ENCODE measurements around the gene FGF1.

The FGF1 gene

DNA sequence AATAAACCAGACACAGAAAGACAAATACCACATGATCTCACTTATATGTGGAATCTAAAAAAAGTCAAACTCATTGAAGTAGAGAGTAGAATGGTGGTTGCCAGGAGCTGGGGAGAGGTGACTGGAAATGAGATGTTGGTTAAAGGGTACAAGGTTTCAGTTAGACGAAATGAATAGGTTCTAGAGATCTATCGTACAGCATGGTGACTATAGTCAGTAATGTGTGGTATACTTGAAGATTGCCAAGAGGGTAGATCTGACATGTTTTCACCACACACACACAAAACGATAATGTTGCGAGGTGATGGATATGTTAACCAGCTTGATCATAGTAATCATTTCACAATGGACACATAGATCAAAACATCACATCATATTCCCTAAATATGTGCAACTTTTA lies 46.4 kb downstream of the FGF1 start:
- H3K27ac Mint-ChIP-seq = no peak overlapping the region
- intact Hi-C loops (cut with micrococcal nuclease) = no loop called here
- H3K9me3 Mint-ChIP-seq = no peaks in the 10 kb centered on the region
- no peak overlapping the region for H3K4me3 Mint-ChIP-seq
- H3K27me3 Mint-ChIP-seq = peaks cover 17% of the 10 kb centered on the region
- no peaks in the 10 kb centered on the region for H3K36me3 Mint-ChIP-seq (ENCODE audit: low read depth)
- no peaks in the 10 kb centered on the region for H3K4me1 Mint-ChIP-seq (ENCODE audit: low read depth)

DNA sequence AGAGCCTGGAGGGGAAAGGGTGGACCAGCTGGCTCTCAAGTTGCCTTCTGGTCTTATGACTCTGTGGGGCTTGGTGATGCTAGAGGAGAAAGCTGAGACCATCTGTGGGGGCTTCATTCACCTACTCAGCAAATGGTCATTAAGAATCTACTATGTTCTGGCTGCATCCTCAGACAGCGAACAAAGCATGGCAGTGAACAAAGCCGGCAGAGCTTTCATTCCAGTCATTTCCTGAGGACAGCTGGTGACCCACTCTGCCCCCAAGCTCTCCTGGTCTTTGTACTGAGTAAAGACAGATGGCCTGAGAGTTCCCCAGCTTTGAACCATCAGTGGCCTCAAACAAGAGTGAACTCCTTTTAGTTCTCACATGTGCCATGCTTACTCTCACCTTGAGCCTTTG lies 48.0 kb downstream of the FGF1 start:
- no peaks in the 10 kb centered on the region for H3K9me3 Mint-ChIP-seq
- H3K4me3 Mint-ChIP-seq = no peak overlapping the region
- H3K4me1 Mint-ChIP-seq (ENCODE audit: low read depth) = no peaks in the 10 kb centered on the region
- intact Hi-C loops (cut with micrococcal nuclease) = no loop called here
- no peaks in the 10 kb centered on the region for H3K36me3 Mint-ChIP-seq (ENCODE audit: low read depth)
- H3K27ac Mint-ChIP-seq = no peak overlapping the region
- peaks cover 17% of the 10 kb centered on the region for H3K27me3 Mint-ChIP-seq

DNA sequence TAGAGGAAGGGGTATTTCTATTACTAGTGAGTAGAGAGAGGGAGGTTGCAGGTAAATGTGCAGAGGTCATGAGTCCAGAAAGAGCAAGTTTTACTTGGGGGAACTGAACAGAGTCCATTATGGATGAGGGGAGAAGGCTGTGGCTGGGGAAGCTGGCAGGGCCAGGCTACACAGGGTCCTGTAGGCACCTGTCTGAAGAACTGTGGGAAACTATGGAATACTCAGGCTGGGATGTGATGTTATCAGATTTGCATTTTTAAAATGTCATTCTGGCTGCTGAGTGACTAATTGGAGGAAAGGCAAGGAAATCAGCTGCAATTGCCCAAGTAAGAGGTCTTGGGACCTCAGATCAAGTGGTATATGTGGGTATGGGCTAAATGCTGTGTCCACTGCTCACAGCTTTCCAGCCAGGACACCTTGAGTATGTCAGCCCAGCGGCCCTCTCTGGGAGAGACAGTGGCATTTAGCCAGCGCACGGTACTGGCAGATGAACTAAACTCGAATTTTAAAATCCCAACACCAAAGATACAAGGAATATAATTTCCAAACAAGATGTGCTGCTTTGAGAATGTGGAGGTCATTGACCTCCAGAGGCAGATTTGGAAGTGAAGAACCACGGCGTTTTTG lies 49.1 kb downstream of the FGF1 start:
- intact Hi-C loops (cut with micrococcal nuclease) = no loop called here
- Mint-ChIP-seq H3K4me3 (no peak overlapping the region), H3K36me3 (ENCODE audit: low read depth) (no peaks in the 10 kb centered on the region), H3K27ac (no peak overlapping the region), H3K9me3 (no peaks in the 10 kb centered on the region), H3K4me1 (ENCODE audit: low read depth) (no peaks in the 10 kb centered on the region), H3K27me3 (peaks cover 12% of the 10 kb centered on the region)

DNA sequence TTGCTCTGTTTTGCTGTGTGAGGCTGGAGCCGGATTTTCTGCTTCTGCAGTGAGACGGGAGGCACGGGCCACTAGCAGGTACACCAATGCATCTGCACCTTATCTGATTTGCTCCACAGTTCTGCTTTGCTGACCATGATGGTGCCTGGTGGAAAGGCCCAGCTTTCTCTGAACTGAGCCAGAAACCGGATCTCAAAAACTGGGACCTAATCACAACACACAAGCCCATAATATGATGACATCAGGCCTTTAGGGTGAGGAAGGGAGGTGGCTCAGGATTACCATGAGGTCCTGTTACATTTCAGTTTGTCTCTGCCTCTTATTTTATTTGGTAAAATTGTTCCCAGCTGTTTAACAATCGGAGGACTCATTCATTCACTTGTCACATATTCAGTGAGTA lies 49.8 kb downstream of the FGF1 start:
- H3K4me3 Mint-ChIP-seq = no peak overlapping the region
- peaks cover 12% of the 10 kb centered on the region for H3K27me3 Mint-ChIP-seq
- H3K9me3 Mint-ChIP-seq = no peaks in the 10 kb centered on the region
- H3K27ac Mint-ChIP-seq = no peak overlapping the region
- no peaks in the 10 kb centered on the region for H3K36me3 Mint-ChIP-seq (ENCODE audit: low read depth)
- H3K4me1 Mint-ChIP-seq (ENCODE audit: low read depth) = no peaks in the 10 kb centered on the region
- intact Hi-C loops (cut with micrococcal nuclease) = no loop called here

DNA sequence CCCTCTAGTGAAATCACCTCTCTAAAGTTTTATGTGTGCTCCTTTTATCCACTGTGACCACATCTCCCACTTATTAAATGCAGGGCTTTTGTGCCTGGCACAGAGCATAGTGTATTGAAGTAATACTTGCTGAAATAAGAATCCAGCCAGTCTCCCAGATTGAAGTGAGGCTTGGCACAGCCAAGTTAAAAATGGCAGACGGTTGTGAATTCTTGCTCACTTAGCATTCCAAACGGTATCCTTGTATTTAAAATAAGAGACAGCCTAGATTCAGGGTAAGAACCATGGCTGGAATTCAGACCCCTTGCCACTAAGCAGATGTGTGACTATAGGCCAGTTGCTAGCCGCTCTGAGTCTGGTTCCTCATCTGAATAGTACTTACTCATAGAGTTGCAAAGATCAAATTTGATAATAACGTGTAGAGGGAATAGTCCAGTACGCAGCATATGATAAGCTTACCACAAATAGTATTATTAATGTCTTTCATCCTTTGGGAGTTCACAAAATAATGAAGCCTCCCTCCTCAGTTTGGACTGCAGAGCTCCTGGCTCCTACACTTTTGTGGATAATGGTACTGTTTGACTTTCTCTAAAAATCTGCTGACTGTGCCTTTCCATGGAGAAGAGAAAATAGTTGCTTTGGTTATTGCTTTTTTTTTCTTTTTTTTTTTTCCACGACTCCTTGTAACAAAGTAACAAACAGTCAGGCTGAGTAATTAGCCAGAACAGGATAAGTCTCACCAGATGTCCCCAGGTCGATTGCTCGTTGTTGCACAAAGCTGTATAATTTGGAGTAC lies 51.5 kb downstream of the FGF1 start:
- Mint-ChIP-seq H3K36me3 (ENCODE audit: low read depth) (no peaks in the 10 kb centered on the region), H3K9me3 (no peaks in the 10 kb centered on the region), H3K27me3 (peaks cover 10% of the 10 kb centered on the region), H3K27ac (no peak overlapping the region), H3K4me1 (ENCODE audit: low read depth) (no peaks in the 10 kb centered on the region), H3K4me3 (no peak overlapping the region)
- intact Hi-C loops (cut with micrococcal nuclease) = no loop called here

DNA sequence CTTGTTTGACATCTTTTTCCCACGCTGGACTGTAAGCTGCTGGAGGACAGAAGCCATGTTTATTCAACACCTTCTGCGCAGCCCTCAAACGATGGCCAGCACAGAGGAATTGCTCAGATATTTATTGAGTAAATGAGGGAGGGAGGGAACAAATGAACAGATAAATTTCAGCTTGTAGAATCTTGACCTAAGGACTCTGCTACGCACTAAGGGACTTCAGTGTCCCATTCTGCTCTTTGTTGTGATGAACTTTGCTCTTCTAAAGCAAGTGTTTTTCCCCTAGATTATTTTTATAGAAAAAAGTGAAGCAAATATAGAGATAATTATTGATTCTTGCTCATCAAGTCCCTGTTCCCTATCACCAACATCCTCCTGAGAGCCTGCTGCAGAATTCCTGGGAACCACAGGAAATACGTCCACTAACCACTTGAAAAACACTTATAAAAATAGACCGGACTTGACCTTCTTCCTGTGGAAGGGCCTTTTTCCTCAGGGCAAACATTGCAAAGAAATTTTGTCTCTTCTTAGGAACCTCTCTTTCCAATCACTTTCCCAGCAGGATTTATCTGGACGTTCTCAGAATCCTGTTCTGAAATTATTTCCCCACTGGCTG lies 54.9 kb downstream of the FGF1 start:
- H3K4me3 Mint-ChIP-seq = no peak overlapping the region
- no peak overlapping the region for H3K27ac Mint-ChIP-seq
- H3K9me3 Mint-ChIP-seq = no peaks in the 10 kb centered on the region
- no peaks in the 10 kb centered on the region for H3K36me3 Mint-ChIP-seq (ENCODE audit: low read depth)
- H3K4me1 Mint-ChIP-seq (ENCODE audit: low read depth) = peaks cover 5% of the 10 kb centered on the region
- intact Hi-C loops (cut with micrococcal nuclease) = no loop called here
- H3K27me3 Mint-ChIP-seq = peaks cover 2% of the 10 kb centered on the region

DNA sequence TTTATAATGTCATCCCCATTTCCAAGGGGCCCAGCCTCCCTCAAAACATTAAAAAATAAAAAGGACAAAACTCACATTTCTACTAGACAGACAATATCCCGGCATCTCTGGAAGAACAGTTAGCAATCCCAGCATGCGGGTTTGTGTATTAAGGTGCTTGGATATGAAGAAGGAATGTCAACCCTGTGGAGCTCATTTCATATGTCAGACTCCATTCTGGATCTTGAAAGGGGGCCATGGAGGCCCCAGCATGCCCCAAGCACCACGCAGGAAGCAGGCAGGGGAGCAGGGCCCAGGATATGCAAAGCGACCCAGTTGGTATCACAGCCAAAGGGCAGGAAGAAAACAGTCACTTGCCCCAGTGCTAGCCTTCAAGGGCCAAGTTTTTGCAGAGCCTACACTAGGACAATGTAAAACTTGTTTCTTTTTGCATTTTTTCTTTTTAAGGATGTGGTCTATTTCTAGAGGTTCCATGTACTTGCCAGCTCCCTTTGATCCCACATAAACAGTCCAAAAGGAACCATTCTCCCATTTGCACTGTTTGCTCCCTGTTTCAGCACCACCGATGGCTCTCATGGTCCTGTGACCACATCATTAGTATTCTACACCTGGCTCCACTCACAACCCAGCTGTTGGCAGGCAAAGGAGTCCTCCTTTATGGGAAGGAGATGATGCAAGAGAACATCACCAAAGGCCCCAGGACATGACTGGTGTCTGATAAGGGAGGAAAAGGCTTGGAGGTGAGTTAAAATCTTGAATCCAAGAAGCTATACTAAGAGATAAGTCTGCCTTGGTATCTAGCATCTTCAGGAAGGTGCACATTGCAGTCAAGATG lies 58.3 kb downstream of the FGF1 start:
- H3K4me1 Mint-ChIP-seq (ENCODE audit: low read depth) = peaks cover 7% of the 10 kb centered on the region
- no peaks in the 10 kb centered on the region for H3K9me3 Mint-ChIP-seq
- intact Hi-C loops (cut with micrococcal nuclease) = no loop called here
- H3K4me3 Mint-ChIP-seq = no peak overlapping the region
- H3K27me3 Mint-ChIP-seq = peaks cover 9% of the 10 kb centered on the region
- H3K36me3 Mint-ChIP-seq (ENCODE audit: low read depth) = no peaks in the 10 kb centered on the region
- H3K27ac Mint-ChIP-seq = no peak overlapping the region

DNA sequence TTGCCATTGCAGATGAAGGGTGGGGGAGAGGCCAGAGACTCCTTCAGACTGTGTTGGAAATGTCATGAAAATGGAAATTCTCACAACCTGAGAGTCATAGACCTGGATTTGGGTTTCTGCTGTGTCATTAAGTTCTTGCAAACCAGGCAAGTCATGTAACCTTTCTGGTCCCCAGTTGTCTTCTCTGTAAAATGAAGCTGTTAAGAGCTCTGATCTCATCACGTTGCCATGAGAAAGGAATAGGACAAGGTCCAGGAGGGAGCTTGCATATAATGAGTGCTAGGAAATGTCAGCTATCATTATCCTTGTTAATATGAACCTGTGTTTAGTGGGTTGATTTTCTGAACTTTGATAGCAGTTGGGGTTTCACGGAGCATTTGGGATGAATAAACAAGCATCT lies 59.1 kb downstream of the FGF1 start:
- Mint-ChIP-seq H3K4me3 (no peak overlapping the region), H3K36me3 (ENCODE audit: low read depth) (no peaks in the 10 kb centered on the region), H3K9me3 (no peaks in the 10 kb centered on the region), H3K27me3 (peaks cover 9% of the 10 kb centered on the region), H3K27ac (no peak overlapping the region), H3K4me1 (ENCODE audit: low read depth) (peaks cover 9% of the 10 kb centered on the region)
- intact Hi-C loops (cut with micrococcal nuclease) = no loop called here

DNA sequence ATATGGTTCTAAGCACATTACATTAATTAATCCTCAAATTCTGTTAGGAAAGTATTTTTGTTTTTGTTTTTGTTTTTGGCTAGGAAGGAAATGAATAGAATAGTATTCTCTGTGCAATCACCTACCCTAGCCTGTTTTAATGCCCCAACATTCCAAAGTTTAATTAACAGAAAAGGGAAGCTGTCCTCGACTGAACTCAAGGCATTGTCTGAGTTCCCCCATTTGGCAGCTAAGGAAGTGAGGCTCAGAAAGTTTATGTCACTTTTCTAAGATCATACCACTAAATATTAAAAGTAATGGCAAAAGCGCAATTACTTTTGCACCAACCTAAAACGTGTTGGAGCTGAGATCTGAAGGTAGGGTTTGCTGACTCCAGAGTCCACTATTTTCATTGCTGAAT lies 59.8 kb downstream of the FGF1 start:
- intact Hi-C loops (cut with micrococcal nuclease) = no loop called here
- H3K27ac Mint-ChIP-seq = no peak overlapping the region
- no peak overlapping the region for H3K4me3 Mint-ChIP-seq
- H3K27me3 Mint-ChIP-seq = peaks cover 14% of the 10 kb centered on the region
- no peaks in the 10 kb centered on the region for H3K9me3 Mint-ChIP-seq
- H3K36me3 Mint-ChIP-seq (ENCODE audit: low read depth) = no peaks in the 10 kb centered on the region
- H3K4me1 Mint-ChIP-seq (ENCODE audit: low read depth) = peaks cover 9% of the 10 kb centered on the region

DNA sequence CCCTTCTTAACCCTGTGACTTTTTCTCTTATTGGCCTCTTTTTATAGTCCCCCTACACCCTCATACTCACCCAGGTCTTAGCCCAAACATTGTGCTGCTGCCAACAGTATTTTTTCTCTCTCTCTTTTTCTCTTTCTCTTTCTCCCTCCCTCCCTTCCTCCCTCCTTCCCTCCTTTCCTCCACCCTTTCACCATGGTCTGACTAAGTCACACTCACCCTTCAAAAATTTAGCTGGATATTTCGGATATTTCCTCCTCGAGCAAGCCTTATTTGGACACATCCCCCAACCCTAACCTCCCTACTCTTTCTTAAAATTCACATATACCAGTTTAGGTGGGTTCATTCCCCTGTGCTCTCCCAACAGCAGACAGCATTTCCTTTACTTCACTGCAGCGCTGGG lies 64.7 kb downstream of the FGF1 start:
- no peak overlapping the region for H3K4me3 Mint-ChIP-seq
- intact Hi-C loops (cut with micrococcal nuclease) = no loop called here
- H3K27ac Mint-ChIP-seq = no peak overlapping the region
- H3K9me3 Mint-ChIP-seq = no peaks in the 10 kb centered on the region
- H3K36me3 Mint-ChIP-seq (ENCODE audit: low read depth) = no peaks in the 10 kb centered on the region
- peaks cover 18% of the 10 kb centered on the region for H3K27me3 Mint-ChIP-seq
- H3K4me1 Mint-ChIP-seq (ENCODE audit: low read depth) = peaks cover 4% of the 10 kb centered on the region

DNA sequence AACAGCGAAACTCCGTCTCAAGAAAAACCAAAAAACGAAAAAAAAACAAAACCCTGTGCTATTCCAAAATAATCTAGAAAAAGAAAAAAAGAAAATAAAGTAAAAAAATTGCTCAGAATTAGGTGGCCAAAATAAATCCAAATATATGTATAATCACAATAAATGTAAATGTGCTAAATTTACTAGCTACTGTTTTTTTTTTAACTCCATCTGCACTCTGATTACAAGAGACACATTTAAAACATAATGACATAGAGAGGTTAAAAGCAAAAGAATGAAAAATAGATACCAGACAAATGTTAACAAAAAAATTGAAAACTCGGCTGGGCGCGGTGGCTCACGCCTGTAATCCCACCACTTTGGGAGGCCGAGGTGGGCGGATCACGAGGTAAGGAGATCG lies 66.1 kb downstream of the FGF1 start:
- Mint-ChIP-seq H3K9me3 (no peaks in the 10 kb centered on the region), H3K4me1 (ENCODE audit: low read depth) (peaks cover 4% of the 10 kb centered on the region), H3K36me3 (ENCODE audit: low read depth) (no peaks in the 10 kb centered on the region), H3K4me3 (no peak overlapping the region), H3K27me3 (peaks cover 14% of the 10 kb centered on the region), H3K27ac (no peak overlapping the region)
- intact Hi-C loops (cut with micrococcal nuclease) = no loop called here

DNA sequence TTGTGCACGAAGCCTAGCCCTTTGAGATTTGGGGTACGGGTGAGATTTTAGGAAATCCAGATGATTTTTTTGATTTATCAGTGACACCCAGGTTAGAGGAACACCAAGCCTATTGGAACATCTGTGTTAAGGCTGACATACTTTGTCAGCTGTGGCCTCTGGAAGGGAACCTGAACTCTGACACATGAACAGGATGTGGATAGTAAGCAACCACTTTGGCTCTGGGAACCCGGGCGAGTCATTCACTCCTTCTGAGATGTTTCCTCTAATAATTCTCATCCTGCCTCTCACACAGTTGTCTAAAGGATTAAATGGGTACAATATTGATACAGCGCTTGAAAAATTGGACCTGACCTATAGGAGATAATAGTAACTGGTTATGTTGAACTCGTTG lies 67.8 kb downstream of the FGF1 start:
- Mint-ChIP-seq H3K36me3 (ENCODE audit: low read depth) (no peaks in the 10 kb centered on the region), H3K9me3 (no peaks in the 10 kb centered on the region), H3K27me3 (peaks cover 15% of the 10 kb centered on the region), H3K4me3 (no peak overlapping the region), H3K27ac (no peak overlapping the region), H3K4me1 (ENCODE audit: low read depth) (peaks cover 4% of the 10 kb centered on the region)
- intact Hi-C loops (cut with micrococcal nuclease) = no loop called here

DNA sequence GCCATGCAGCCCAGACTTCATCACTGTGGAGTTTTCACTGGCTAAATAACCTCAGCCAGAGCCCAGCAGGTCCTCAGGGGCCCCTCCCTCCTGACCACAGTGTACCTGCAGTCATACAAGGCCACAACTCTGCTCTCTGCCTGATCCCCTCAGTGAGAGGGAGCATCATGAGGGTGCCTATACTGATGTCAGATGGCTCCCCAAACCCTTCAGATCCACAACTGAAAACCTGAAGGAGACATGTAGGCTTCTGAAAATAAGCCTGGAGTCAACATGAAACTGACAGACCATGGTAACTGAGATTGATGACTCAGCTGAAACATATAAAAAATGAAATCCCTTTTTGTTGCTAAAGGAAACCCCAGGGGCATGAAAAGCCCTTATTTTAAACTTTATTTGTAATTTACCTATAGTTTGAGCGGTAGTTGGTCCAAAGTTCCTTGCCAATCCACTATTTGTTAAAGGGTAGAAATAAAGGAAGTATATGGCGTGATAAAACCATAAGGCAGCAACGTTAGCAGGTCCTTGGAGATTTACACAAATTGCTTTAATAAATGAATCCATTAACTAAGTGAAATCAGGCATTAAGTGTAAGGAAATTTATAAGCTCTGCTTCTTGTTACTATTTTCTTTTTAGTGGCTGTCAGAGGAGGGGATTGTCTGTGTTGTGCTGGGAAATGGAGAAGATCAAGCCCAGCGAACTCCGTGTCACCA lies 68.3 kb downstream of the FGF1 start:
- no peaks in the 10 kb centered on the region for H3K36me3 Mint-ChIP-seq (ENCODE audit: low read depth)
- no peak overlapping the region for H3K4me3 Mint-ChIP-seq
- peaks cover 2% of the 10 kb centered on the region for H3K4me1 Mint-ChIP-seq (ENCODE audit: low read depth)
- no peak overlapping the region for H3K27ac Mint-ChIP-seq
- no peaks in the 10 kb centered on the region for H3K9me3 Mint-ChIP-seq
- H3K27me3 Mint-ChIP-seq = peaks cover 20% of the 10 kb centered on the region
- intact Hi-C loops (cut with micrococcal nuclease) = no loop called here
